Activated T-cell treated with anti-CD3 and anti-CD28 coated beads, Interleukin-2, amount 50 U/mL, for 4 hours (primary cell): ENCODE data around the gene MEIS1. TPM values are rescaled to one million over a fixed set of nuclear protein-coding genes. Genes with fewer than 3 reads are reported as not detected.
"Not testable (repeated sequence)": the region's sequence is repeated elsewhere in the genome, so short reads cannot be mapped to it uniquely, and the experiment has no call there.

Source experiments
- ATAC-seq, 2 donors: fragments of 200-7000 bp; cut with Tn5 transposase; one replicate each; pipeline ENCODE4 v1.10.0; 2021
- DNase-seq: peaks from one replicate; pipeline ENCODE4 v3.0.0-alpha.2; 2020
- H3K27me3 Mint-ChIP-seq: one replicate; pipeline ENCODE4 v1.8.0; 2021; ENCODE audit warnings: low read depth, mixed read lengths
- H3K36me3 Mint-ChIP-seq: one replicate; pipeline ENCODE4 v1.8.0; 2022; ENCODE audit warnings: mixed read lengths; ENCODE audit not compliant: insufficient read depth
- H3K4me1 Mint-ChIP-seq: one replicate; pipeline ENCODE4 v1.8.0; 2021; ENCODE audit warnings: low read depth, mixed read lengths
- H3K4me3 Mint-ChIP-seq: one replicate; pipeline ENCODE4 v1.8.0; 2021; ENCODE audit warnings: mild to moderate bottlenecking, moderate library complexity, mixed read lengths
- H3K9me3 Mint-ChIP-seq: one replicate; pipeline ENCODE4 v1.8.0; 2021; ENCODE audit warnings: mixed read lengths
- total RNA-seq, 3 donors: library from RNA; stranded (reverse); gene quantifications; one replicate each; pipeline ENCODE4 v1.2.1, GENCODE V29; 2021

Gene MEIS1
- total RNA-seq, 3 donors from 2014 or later = 0.46 to 0.53 (median 0.46) TPM

DNA sequence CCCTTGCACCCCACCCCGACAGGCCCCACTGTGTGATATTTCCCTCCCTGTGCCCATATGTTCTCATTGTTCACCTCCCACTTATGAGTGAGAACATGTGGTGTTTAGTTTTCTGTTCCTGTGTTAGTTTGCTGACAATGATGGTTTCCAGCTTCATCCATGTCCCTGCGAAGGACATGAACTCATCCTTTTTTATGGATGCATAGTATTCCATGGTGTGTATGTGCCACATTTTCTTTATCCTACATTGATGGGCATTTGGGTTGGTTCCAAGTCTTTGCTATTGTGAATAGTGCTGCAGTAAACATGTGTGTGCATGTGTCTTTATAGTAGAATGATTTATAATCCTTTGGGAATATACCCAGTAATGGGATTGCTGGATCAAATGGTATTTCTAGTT is 50.3 kb downstream of the MEIS1 start:
- not testable (repeated sequence) for H3K36me3 Mint-ChIP-seq, H3K9me3 Mint-ChIP-seq, DNase-seq, H3K4me1 Mint-ChIP-seq, H3K4me3 Mint-ChIP-seq, H3K27me3 Mint-ChIP-seq, ATAC-seq

DNA sequence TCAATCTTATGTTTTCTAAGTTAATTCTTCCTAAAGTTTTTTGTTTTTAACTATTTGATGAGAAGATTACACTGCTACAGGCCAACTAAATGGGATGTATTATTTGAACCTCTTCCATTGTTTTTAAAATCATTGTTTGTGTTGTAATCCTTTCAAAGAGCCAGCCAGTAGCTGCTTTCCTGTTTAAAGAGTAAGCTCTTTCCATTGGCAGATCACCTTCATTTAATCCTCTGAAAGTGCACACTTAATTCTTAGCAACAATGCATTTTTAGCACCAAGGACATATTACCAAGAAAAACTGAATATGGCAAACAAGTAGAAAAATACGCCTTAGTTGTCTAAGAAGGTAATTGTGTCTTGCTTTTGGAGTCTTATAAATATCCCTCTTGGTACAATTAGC is 54.0 kb downstream of the MEIS1 start:
- H3K4me1 Mint-ChIP-seq = no peaks in the 10 kb centered on the region
- H3K36me3 Mint-ChIP-seq = no peaks in the 10 kb centered on the region
- H3K27me3 Mint-ChIP-seq = peaks cover 4% of the 10 kb centered on the region
- no peaks in the 10 kb centered on the region for H3K9me3 Mint-ChIP-seq
- DNase-seq (no peak), ATAC-seq (no peak)
- no peak overlapping the region for H3K4me3 Mint-ChIP-seq

DNA sequence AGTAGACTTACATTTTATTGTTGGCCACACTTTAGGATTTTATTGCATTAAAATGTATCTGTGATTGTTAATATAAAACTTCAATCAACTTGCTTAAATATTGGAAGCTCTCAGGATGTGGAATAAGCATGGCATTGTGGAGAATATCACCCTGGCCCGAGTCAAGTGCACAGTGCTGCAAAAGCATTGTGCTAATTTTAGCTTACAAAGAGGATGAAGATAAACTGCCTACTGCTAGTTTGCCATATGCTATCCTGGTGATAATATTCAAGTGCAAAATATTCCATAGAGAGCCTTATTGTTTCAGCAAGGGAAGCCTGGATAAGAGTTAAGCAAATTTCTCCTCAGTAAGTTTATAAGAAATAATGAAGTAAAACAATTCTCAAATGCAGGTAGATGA is 54.5 kb downstream of the MEIS1 start:
- Mint-ChIP-seq H3K4me3 (no peak overlapping the region), H3K27me3 (peaks cover 4% of the 10 kb centered on the region), H3K4me1 (no peaks in the 10 kb centered on the region), H3K36me3 (no peaks in the 10 kb centered on the region), H3K9me3 (no peaks in the 10 kb centered on the region)
- DNase-seq (no peak), ATAC-seq (no peak)

- Mint-ChIP-seq H3K4me1 (no peaks in the 10 kb centered on the region), H3K27me3 (peaks cover 3% of the 10 kb centered on the region), H3K4me3 (no peak overlapping the region), H3K9me3 (no peaks in the 10 kb centered on the region), H3K36me3 (no peaks in the 10 kb centered on the region)
- no peak for ATAC-seq
- no peak for DNase-seq
Observed at GRCh38 chr2:66490588-66491001, 55.7 kb downstream of the MEIS1 start.

GRCh38 chr2:66494708-66495107 is 59.8 kb downstream of the MEIS1 start:
- Mint-ChIP-seq H3K27me3 (no peaks in the 10 kb centered on the region), H3K4me3 (no peak overlapping the region), H3K36me3 (no peaks in the 10 kb centered on the region), H3K4me1 (no peaks in the 10 kb centered on the region), H3K9me3 (no peaks in the 10 kb centered on the region)
- no peak for ATAC-seq
- DNase-seq = no peak

- no peak overlapping the region for H3K4me3 Mint-ChIP-seq
- no peak for DNase-seq
- H3K36me3 Mint-ChIP-seq = no peaks in the 10 kb centered on the region
- no peaks in the 10 kb centered on the region for H3K9me3 Mint-ChIP-seq
- ATAC-seq = no peak
- no peaks in the 10 kb centered on the region for H3K27me3 Mint-ChIP-seq
- H3K4me1 Mint-ChIP-seq = no peaks in the 10 kb centered on the region
Observed at GRCh38 chr2:66495788-66496640, 61.1 kb downstream of the MEIS1 start.

DNA sequence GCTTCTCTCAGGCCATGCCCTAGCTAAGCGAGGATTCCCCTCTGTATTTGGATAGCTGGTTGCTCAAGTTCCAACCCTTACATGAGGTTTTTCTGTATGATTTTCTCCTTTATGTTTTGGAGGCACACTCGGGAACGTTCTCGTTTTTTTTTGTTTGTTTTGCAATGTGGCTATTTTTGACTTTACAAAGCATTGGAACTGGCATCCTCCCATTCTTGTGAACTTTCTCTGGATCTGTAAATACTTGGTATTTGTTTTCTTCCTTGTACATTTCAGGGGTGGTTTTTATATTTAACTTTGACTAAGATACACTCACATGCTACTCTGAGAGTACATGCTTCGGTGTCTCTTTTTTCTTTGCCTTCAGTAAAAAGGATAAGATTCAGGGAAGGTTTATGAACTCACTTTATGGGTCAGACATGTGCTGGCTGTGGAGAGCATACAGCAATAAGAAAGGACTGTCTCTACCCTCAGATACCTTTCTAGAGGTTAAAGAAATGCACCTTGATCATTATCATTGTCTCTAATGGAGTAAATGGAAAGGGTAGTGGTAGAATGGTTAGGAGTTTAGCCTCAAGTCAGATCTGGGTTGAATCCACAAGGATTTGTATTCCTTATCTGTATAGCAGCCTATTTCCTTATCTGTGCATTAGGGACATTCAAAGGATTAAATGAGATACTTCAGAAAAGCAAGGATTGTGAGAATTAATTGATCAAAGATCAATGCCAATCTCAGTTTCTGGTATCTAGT is 61.9 kb downstream of the MEIS1 start:
- H3K4me1 Mint-ChIP-seq = no peaks in the 10 kb centered on the region
- no peak for DNase-seq
- H3K9me3 Mint-ChIP-seq = no peaks in the 10 kb centered on the region
- no peaks in the 10 kb centered on the region for H3K36me3 Mint-ChIP-seq
- no peak overlapping the region for H3K4me3 Mint-ChIP-seq
- no peaks in the 10 kb centered on the region for H3K27me3 Mint-ChIP-seq
- no peak for ATAC-seq

DNA sequence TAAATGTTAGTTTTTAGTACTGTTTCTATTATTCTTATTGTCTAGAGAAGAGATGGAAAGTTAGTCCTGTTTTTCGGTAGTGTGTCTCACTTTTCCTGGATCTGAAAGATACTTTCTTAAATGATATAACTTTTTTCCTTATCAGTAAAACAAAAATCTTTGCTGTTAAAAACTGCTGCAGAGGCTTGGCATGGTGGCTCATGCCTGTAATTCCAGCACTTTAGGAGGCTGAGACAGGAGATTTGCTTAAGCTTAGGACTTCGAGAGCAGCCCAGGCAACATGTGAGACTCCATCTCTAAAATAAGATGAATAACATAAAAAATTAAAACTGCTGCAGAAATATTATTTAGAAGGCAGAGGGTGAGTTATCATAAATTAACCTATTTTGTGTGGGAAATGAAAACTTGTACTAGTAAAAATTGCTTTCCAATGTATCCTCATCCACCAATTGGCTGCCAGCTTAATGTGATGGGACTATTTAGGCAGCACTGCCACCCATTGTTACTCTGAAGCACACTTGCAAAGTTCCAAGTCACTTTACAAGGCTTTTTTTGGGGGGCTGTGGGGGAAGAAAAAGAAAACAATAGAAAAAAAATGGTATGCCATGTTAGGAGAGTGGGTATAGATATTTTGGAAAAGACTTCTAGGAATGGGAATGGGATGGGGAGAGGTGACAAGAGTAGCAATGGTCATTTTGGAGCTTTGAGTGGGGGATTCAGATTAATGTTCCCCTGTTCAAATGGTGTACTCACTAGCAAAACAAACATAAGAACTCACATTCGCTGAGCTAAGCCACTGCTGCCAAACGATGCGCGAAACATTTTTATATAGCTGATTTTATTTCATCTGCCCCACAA is 62.7 kb downstream of the MEIS1 start:
- Mint-ChIP-seq H3K9me3 (no peaks in the 10 kb centered on the region), H3K27me3 (no peaks in the 10 kb centered on the region), H3K36me3 (no peaks in the 10 kb centered on the region), H3K4me1 (no peaks in the 10 kb centered on the region), H3K4me3 (no peak overlapping the region)
- no peak for ATAC-seq
- no peak for DNase-seq

GRCh38 chr2:66498289-66498975 is 63.5 kb downstream of the MEIS1 start:
- no peak overlapping the region for H3K4me3 Mint-ChIP-seq
- ATAC-seq (no peak), DNase-seq (no peak)
- no peaks in the 10 kb centered on the region for H3K4me1 Mint-ChIP-seq
- no peaks in the 10 kb centered on the region for H3K36me3 Mint-ChIP-seq
- no peaks in the 10 kb centered on the region for H3K27me3 Mint-ChIP-seq
- no peaks in the 10 kb centered on the region for H3K9me3 Mint-ChIP-seq

GRCh38 chr2:66501267-66501666 is 66.3 kb downstream of the MEIS1 start:
- no peak for DNase-seq
- no peaks in the 10 kb centered on the region for H3K9me3 Mint-ChIP-seq
- no peaks in the 10 kb centered on the region for H3K4me1 Mint-ChIP-seq
- no peak overlapping the region for H3K4me3 Mint-ChIP-seq
- H3K36me3 Mint-ChIP-seq = no peaks in the 10 kb centered on the region
- no peaks in the 10 kb centered on the region for H3K27me3 Mint-ChIP-seq
- no peak for ATAC-seq

DNA sequence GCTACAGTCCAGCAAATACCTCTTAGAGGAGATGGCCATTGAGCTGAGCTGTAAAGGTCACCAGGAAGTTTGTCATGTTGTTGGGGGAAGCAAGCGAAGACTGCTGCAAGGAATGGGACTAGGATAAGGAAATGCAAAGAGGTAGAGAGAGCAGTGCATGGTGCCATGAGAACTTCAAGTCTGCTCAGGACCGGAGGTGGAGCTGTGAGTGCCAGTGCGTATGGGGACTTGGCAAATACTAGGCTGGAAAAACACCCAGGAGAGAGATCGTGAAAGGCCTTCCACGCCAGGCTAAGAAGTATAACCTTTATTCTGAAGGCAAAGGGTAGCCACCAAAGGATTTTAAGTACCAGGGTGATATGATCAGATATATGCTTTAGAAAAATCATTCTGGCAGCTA is 71.3 kb downstream of the MEIS1 start:
- Mint-ChIP-seq H3K36me3 (no peaks in the 10 kb centered on the region), H3K9me3 (no peaks in the 10 kb centered on the region), H3K4me3 (no peak overlapping the region), H3K4me1 (no peaks in the 10 kb centered on the region), H3K27me3 (no peaks in the 10 kb centered on the region)
- no peak for ATAC-seq
- no peak for DNase-seq

DNA sequence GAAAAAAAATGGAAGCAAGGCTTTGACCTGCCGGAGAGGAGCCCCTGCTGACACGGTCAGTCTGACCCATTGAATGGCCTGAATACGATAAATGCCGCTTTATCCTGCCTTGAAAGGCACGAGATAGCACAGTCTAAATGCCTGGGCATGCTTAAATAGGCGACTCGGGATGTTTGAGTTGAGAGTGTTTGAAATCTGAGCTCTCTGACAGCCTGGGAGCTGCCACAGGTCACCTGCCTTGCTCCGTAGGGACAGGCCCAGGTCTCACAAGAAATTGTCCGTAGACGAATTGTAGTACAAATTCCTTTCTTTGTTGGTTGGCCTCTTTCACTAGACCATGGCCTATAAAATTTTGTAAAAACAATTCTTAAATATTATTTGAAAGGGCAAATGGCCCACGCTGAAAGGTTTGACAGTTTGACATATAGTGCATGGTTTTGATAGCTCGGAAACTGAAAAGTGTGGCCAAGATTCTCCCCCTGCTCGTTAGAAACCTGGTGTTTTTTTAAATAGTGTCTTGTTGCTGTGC is 72.8 kb downstream of the MEIS1 start:
- Mint-ChIP-seq H3K4me1 (no peaks in the 10 kb centered on the region), H3K4me3 (no peak overlapping the region), H3K9me3 (no peaks in the 10 kb centered on the region), H3K27me3 (peaks cover under 1% of the 10 kb centered on the region), H3K36me3 (no peaks in the 10 kb centered on the region)
- ATAC-seq (no peak), DNase-seq (no peak)

- Mint-ChIP-seq H3K4me3 (no peak overlapping the region), H3K9me3 (no peaks in the 10 kb centered on the region), H3K36me3 (no peaks in the 10 kb centered on the region), H3K4me1 (no peaks in the 10 kb centered on the region), H3K27me3 (peaks cover 2% of the 10 kb centered on the region)
- ATAC-seq = no peak
- DNase-seq = no peak
Observed at GRCh38 chr2:66508484-66509071, 73.7 kb downstream of the MEIS1 start.
